Measurements from ENCODE around the gene EOGT.

DNA sequence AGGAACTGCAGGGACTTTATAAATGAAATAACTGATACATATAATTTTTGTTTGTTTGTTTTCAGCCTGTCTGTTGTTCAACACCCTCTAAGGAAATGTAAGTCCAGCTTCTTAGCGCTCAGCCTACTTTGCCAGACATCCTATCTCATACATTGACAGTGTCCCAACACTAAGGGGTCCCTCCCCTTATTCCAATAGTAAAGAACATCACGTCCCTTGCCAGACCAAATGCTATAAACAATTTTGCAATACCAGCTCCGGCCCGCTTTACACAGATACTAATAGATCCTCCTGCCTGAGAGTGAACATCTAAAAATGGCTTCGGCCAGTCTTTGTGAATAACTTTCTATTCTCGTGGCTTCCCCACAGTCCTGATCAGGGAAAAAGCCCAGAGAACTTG lies 76.6 kb downstream of the EOGT start:
- no peak for TF ChIP-seq CREM (IDR thresholded peaks at IDR 0.05; ENCODE audit: low read depth)
- TF ChIP-seq SRF (IDR thresholded peaks at IDR 0.05; ENCODE audit: low read depth in 2 of 2, low read length in 2 of 2), result no peak
- no peak for TF ChIP-seq POLR2A (IDR thresholded peaks at IDR 0.05; ENCODE audit: low read depth, low read length)
- TF ChIP-seq, protein P1, sequence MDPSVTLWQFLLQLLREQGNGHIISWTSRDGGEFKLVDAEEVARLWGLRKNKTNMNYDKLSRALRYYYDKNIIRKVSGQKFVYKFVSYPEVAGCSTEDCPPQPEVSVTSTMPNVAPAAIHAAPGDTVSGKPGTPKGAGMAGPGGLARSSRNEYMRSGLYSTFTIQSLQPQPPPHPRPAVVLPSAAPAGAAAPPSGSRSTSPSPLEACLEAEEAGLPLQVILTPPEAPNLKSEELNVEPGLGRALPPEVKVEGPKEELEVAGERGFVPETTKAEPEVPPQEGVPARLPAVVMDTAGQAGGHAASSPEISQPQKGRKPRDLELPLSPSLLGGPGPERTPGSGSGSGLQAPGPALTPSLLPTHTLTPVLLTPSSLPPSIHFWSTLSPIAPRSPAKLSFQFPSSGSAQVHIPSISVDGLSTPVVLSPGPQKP (IDR thresholded peaks at IDR 0.05; ENCODE audit: low read depth, low read length), result no peak

Data from GM12878 (cell line).